HCT116 (cell line): ENCODE data around the gene PHACTR1. TPM values are rescaled to one million over a fixed set of nuclear protein-coding genes. Genes with fewer than 3 reads are reported as not detected.

ENCODE experiments used
- ATAC-seq: fragments of 200-7000 bp; cut with Tn5 transposase; 2 replicates; pipeline ENCODE4 v1.9.1; 2020; ENCODE audit warnings: mild to moderate bottlenecking, moderate library complexity
- BruUV-seq: library from RNA; stranded (reverse); fragments of 400-500 nt; replicated peaks from 2 replicates; lab custom pipeline; 2021; lab: Mats Ljungman, UMichigan
- CTCF ChIA-PET: fragments of 300-600 bp; sonication (Branson Sonifier 250); formaldehyde crosslinking; loops from one replicate; lab custom pipeline; 2021; ENCODE audit warnings: antibody characterized with exemption; lab: Charles Lee
- POLR2A ChIA-PET: fragments of 300-600, 350-600 bp; sonication (Branson Sonifier 250); formaldehyde crosslinking; loops from one replicate; lab custom pipeline; 2021; ENCODE audit warnings: antibody characterized with exemption; lab: Charles Lee
- RAD21 ChIA-PET, 2 experiments: fragments of 300-600 bp; sonication (Branson Sonifier 250); formaldehyde crosslinking; loops; one replicate each; lab custom pipeline; 2023; ENCODE audit warnings: low total read pairs in 2 of 2; ENCODE audit not compliant: uncharacterized antibody in 2 of 2, unreplicated experiment in 2 of 2, low non-redundant PET in 1 of 2; lab: Charles Lee
- DNase-seq: peaks from one replicate; pipeline ENCODE4 v3.0.0-alpha.2; 2010; ENCODE audit warnings: low read depth, low spot score
- H2AFZ ChIP-seq: fragments of 200-600 bp; shearing (Covaris generic), sonication (generic); 2 replicates; pipeline ENCODE4 v1.6.1; 2017; ENCODE audit warnings: low read depth, mixed run types, mixed read lengths, antibody characterized with exemption, low read length; ENCODE audit not compliant: poor library complexity, severe bottlenecking
- H3K27ac ChIP-seq: 2 replicates; pipeline ENCODE4 v1.5.1; 2012; ENCODE audit warnings: low read depth, low read length
- H3K27me3 ChIP-seq: fragments of 200-600 bp; sonication (generic); 2 replicates; pipeline ENCODE4 v1.6.1; 2016; ENCODE audit warnings: mixed run types, low read length, mixed read lengths; ENCODE audit not compliant: insufficient read depth
- H3K36me3 ChIP-seq, 2 experiments: fragments of 200-500 bp in 1 of 2; fragments of 200-600 bp in 1 of 2; sonication (Bioruptor generic) in 1 of 2; sonication (generic) in 1 of 2; 2 replicates each; pipeline versions ENCODE4 v1.5.1 to v1.6.1; 2014 to 2016; ENCODE audit warnings: low read length in 2 of 2, inconsistent platforms in 1 of 2, mixed read lengths in 1 of 2, mixed run types in 1 of 2; ENCODE audit not compliant: insufficient read depth in 2 of 2, control insufficient read depth in 1 of 2
- H3K4me1 ChIP-seq, 2 experiments: fragments of 200-600 bp in 1 of 2; sonication (generic) in 1 of 2; 2 replicates each; pipeline versions ENCODE4 v1.5.1 to v1.6.1; 2012 to 2017; ENCODE audit warnings: low read length in 2 of 2, inconsistent platforms in 1 of 2, mild to moderate bottlenecking in 1 of 2, mixed read lengths in 1 of 2, mixed run types in 1 of 2, moderate library complexity in 1 of 2; ENCODE audit not compliant: insufficient read depth in 2 of 2, control insufficient read depth in 1 of 2
- H3K4me2 ChIP-seq: fragments of 200-600 bp; sonication (generic); 2 replicates; pipeline ENCODE4 v1.6.1; 2017; ENCODE audit warnings: mixed run types, low read length, mixed read lengths
- H3K4me3 ChIP-seq, 2 experiments: fragments of 200-600 bp in 1 of 2; sonication (generic) in 1 of 2; replicated peaks in 1 of 2; 2 replicates each; pipeline ENCODE4 v1.5.1; 2011 to 2016; ENCODE audit warnings: low read length in 2 of 2, control low read depth in 1 of 2, low read depth in 1 of 2, mild to moderate bottlenecking in 1 of 2, mixed read lengths in 1 of 2, mixed run types in 1 of 2
- H3K79me2 ChIP-seq: fragments of 200-600 bp; sonication (generic); 2 replicates; pipeline ENCODE4 v1.6.1; 2017; ENCODE audit warnings: mild to moderate bottlenecking, mixed run types, low read length, moderate library complexity, mixed read lengths; ENCODE audit not compliant: insufficient read depth
- H3K9ac ChIP-seq: fragments of 200-600 bp; sonication (generic); 2 replicates; pipeline ENCODE4 v1.6.1; 2016; ENCODE audit warnings: low read length, mixed read lengths
- H3K9me2 ChIP-seq: fragments of 200-600 bp; sonication (generic), shearing (Covaris generic); 2 replicates; pipeline ENCODE4 v1.6.1; 2017; ENCODE audit warnings: mixed run types, mild to moderate bottlenecking, moderate library complexity; ENCODE audit not compliant: insufficient read depth
- H3K9me3 ChIP-seq, 2 experiments: fragments of 200-500 bp in 1 of 2; fragments of 200-600 bp in 1 of 2; sonication (Bioruptor generic) in 1 of 2; sonication (generic) in 1 of 2; 2 replicates each; pipeline ENCODE4 v1.6.1; 2014 to 2017; ENCODE audit warnings: low read length in 2 of 2, mixed read lengths in 2 of 2, inconsistent platforms in 1 of 2, low read depth in 1 of 2, mild to moderate bottlenecking in 1 of 2, mixed run types in 1 of 2, moderate library complexity in 1 of 2; ENCODE audit not compliant: control insufficient read depth in 1 of 2, insufficient read depth in 1 of 2
- H4K20me1 ChIP-seq: fragments of 200-600 bp; sonication (generic), shearing (Covaris generic); 2 replicates; pipeline ENCODE4 v1.6.1; 2017; ENCODE audit warnings: mixed run types, mild to moderate bottlenecking, moderate library complexity; ENCODE audit not compliant: insufficient read depth
- CEBPB ChIP-seq: IDR thresholded peaks from 2 replicates; pipeline ENCODE4 v1.6.1; 2012; ENCODE audit warnings: low read depth
- EZH2phosphoT487 ChIP-seq: fragments of 200-600 bp; IDR thresholded peaks from 2 replicates; pipeline ENCODE4 v1.6.1; 2018; ENCODE audit warnings: antibody characterized with exemption, borderline replicate concordance
- FOSL1 ChIP-seq: IDR thresholded peaks from 2 replicates; pipeline ENCODE4 v1.6.1; 2012; ENCODE audit warnings: low read depth
- JUND ChIP-seq: IDR thresholded peaks from 2 replicates; pipeline ENCODE4 v1.6.1; 2012
- MAX ChIP-seq: IDR thresholded peaks from 2 replicates; pipeline ENCODE4 v1.6.1; 2012
- POLR2A ChIP-seq: IDR thresholded peaks from 2 replicates; pipeline ENCODE4 v1.7.0; 2011; ENCODE audit warnings: borderline replicate concordance; ENCODE audit not compliant: insufficient read depth, insufficient read length; ENCODE audit errors: extremely low read depth
- POLR2AphosphoS5 ChIP-seq: IDR thresholded peaks from 2 replicates; pipeline ENCODE4 v1.6.1; 2011; ENCODE audit warnings: mild to moderate bottlenecking, low read depth, low read length, moderate library complexity
- RAD21 ChIP-seq: IDR thresholded peaks from 2 replicates; pipeline ENCODE4 v1.6.1; 2012; ENCODE audit warnings: low read depth, mild to moderate bottlenecking
- ZNF274 ChIP-seq: fragments of 200-500 bp; sonication (Bioruptor generic); IDR thresholded peaks from 2 replicates; pipeline ENCODE4 v1.6.1; 2014; ENCODE audit warnings: mild to moderate bottlenecking, low read depth, low read length, inconsistent platforms
- intact Hi-C: fragments of 100-400 bp; cut with micrococcal nuclease; formaldehyde crosslinking; loops from 2 replicates; pipeline ENCODE4 v1.10.0; 2022
- total RNA-seq: library from RNA; stranded (reverse); gene quantifications from one replicate; pipeline ENCODE4 v1.2.1, GENCODE V29; 2021; ENCODE audit not compliant: unreplicated experiment
- TF ChIP-seq, protein P1 (sequence below): IDR thresholded peaks from 2 replicates; pipeline ENCODE4 v1.6.1; 2011; ENCODE audit warnings: mild to moderate bottlenecking, low read length, moderate library complexity; ENCODE audit not compliant: insufficient replicate concordance; ENCODE audit errors: extremely low read depth

PHACTR1 gene
- total RNA-seq, 1 experiment from 2014 or later: 0.17 TPM

GRCh38 chr6:13238017-13238416 lies 521.5 kb downstream of the PHACTR1 start:
- no peak for ATAC-seq
- intact Hi-C loops: no loop called here
- Histone ChIP-seq H4K20me1 (no peaks in the 10 kb centered on the region), H3K36me3 (no peaks in the 10 kb centered on the region), H3K4me1 (no peaks in the 10 kb centered on the region), H3K79me2 (no peaks in the 10 kb centered on the region), H3K9me2 (no peaks in the 10 kb centered on the region), H2AFZ (no peak overlapping the region), H3K27me3 (peaks cover 18% of the 10 kb centered on the region), H3K4me3 (no peak overlapping the region), H3K27ac (no peak overlapping the region), H3K4me2 (no peak overlapping the region), H3K9me3 (no peaks in the 10 kb centered on the region), H3K9ac (no peak overlapping the region)
- DNase-seq: no peak
- CTCF ChIA-PET: no interaction called here
- no TSS peak for BruUV-seq
- no peak for TF ChIP-seq POLR2A
- no peak for TF ChIP-seq ZNF274
- TF ChIP-seq MAX: no peak
- TF ChIP-seq EZH2phosphoT487: no peak
- RAD21 ChIA-PET: no interaction called here
- POLR2A ChIA-PET: no interaction called here

DNA sequence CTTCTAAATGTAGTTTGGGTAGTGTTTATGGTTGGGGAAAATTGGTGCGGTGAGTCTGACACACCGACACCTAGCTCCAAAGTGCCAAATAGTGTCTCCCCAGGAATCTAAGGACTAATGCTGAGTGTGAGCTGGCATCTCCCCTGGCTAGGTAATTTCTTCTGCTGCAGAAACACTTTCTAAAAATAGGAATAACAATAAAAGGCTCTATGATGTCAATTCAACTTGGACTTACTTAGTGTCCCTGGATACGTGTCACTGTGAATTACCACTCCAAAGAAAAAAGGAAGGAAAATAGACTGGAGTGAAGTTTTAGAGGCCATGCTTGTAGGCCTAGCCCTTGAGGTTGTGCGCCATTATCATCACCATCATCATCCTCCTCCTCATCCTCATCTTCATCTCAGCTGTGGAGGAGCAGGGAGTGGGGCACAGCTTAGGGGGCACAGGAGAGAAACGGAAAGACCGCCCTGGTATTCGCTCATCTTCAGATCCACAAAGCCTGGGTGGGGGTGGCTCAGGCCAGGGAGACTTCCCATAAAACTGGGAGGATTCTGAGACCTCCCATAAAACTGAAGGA lies 522.2 kb downstream of the PHACTR1 start:
- DNase-seq (no peak), ATAC-seq (no peak)
- Histone ChIP-seq H2AFZ (no peak overlapping the region), H3K4me2 (no peak overlapping the region), H3K4me1 (no peaks in the 10 kb centered on the region), H3K27ac (no peak overlapping the region), H3K9ac (no peak overlapping the region), H4K20me1 (no peaks in the 10 kb centered on the region), H3K79me2 (no peaks in the 10 kb centered on the region), H3K4me3 (no peak overlapping the region), H3K9me3 (no peaks in the 10 kb centered on the region), H3K36me3 (no peaks in the 10 kb centered on the region), H3K27me3 (peaks cover 17% of the 10 kb centered on the region), H3K9me2 (no peaks in the 10 kb centered on the region)
- ChIA-PET POLR2A (no interaction called here), CTCF (no interaction called here), RAD21 (no interaction called here)
- intact Hi-C loops: no loop called here
- TF ChIP-seq RAD21: no peak
- TF ChIP-seq, protein P1, sequence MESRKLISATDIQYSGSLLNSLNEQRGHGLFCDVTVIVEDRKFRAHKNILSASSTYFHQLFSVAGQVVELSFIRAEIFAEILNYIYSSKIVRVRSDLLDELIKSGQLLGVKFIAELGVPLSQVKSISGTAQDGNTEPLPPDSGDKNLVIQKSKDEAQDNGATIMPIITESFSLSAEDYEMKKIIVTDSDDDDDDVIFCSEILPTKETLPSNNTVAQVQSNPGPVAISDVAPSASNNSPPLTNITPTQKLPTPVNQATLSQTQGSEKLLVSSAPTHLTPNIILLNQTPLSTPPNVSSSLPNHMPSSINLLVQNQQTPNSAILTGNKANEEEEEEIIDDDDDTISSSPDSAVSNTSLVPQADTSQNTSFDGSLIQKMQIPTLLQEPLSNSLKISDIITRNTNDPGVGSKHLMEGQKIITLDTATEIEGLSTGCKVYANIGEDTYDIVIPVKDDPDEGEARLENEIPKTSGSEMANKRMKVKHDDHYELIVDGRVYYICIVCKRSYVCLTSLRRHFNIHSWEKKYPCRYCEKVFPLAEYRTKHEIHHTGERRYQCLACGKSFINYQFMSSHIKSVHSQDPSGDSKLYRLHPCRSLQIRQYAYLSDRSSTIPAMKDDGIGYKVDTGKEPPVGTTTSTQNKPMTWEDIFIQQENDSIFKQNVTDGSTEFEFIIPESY: no peak
- TF ChIP-seq FOSL1: no peak
- TF ChIP-seq JUND: no peak
- no peak for TF ChIP-seq EZH2phosphoT487
- no peak for TF ChIP-seq POLR2A
- no peak for TF ChIP-seq CEBPB
- no peak for TF ChIP-seq POLR2AphosphoS5
- BruUV-seq: no TSS peak
